ENCODE measurements around the gene LMBRD2. TPM values are rescaled to one million over a fixed set of nuclear protein-coding genes. Genes with fewer than 3 reads are reported as not detected.
"Not testable (repeated sequence)": the region's sequence is repeated elsewhere in the genome, so short reads cannot be mapped to it uniquely, and the experiment has no call there.

The LMBRD2 gene
- 13.7 TPM for polyA plus RNA-seq (ENCODE audit: insufficient read length)

DNA sequence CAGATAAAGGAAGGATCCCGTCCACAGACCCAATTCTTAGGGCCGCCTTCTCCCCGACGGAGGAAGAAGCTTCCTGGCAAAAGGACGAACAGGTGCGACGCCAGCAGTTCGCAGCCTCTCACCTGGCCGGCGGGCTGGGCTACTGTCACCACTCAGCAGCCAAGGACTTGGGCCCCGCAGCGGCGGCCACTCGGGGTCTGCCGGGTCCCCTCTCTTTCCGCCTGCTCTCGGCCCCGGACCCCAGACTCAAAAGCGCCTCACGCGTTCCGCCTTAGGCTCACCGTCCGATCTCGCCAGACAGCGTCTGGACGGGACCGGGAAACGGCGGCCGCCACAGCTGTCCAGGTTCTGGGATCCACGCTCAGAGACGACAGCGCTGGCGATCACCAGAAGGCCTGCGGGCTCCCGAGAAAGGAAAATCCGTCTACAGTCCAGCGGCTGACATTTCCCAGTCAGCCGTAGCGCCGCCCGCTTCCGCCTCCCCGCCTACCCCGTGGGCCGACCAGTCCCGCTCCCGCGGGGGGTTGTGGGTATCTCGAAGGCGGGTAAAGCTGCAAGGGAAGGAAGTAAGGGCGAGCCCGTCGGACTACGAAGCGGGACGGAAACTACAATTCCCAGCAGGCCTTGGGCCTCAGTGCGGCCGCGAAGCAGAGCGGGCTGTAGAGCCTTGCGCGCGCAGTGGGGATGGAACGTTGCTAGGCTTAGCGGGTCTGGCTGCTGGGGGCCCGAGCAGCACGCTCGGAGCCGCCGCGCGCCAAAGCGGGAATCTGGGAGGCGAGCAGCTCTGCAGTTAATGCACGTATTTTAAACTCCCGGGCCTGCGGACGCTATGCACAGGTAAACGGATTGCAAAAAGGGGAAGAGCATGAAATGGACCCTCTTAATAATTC lies at the start of gene LMBRD2, which contains the start of gene SKP2:
Gene LMBRD2 (minus strand): TSS at position 454 of the 890 bp plus-strand sequence. CDS start 8,538 bp downstream, outside the sequence.
Gene SKP2 (plus strand): TSS at position 678 of the 890 bp plus-strand sequence. CDS start 152 bp downstream, at position 830.
- DNase-seq (ENCODE audit: low read depth) = peak; percentile 99

DNA sequence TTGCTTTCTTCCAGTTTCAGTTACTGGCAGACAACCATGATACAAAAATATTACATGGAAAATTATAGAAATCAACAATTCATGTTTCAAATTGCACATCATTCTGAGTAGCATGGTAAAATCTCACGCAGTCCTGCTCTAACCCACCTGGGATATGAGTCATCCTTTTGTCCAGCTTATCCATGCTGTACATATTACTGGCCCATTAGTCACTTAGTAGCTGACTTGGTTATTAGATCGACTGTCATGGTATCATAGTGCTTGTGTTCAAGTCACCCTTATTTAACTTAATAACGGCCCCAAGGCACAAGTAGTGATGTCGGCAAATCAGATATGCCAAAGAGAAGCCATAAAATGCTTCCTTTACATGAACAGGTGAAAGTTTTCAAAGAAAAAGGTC lies 48.8 kb upstream of the LMBRD2 start:
- no peak for DNase-seq (ENCODE audit: low read depth)

DNA sequence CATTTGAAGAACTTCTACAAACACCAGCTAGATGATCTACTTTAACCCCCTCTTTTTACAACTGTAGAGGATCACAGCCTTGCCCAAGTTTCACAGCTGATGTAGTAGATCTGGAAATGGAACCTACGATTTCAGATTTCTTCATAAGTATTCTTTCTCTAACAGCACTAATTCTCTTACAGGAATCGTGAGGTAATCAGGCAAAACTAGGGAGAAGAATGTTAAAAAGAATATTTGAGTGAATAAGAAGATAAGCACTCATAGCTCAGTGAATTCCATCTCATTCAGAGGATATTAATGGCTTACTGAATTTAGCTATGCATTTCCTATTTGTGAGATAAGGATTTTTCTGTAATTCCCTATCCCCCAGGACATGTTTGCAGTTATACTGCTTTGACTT lies 47.9 kb upstream of the LMBRD2 start:
- DNase-seq (ENCODE audit: low read depth) = no peak

- DNase-seq (ENCODE audit: low read depth) = not testable (repeated sequence)
Measured at GRCh38 chr5:36198783-36199182, 47.1 kb upstream of the LMBRD2 start.

- DNase-seq (ENCODE audit: low read depth) = no peak
Measured at GRCh38 chr5:36198281-36198680, 46.6 kb upstream of the LMBRD2 start.

DNA sequence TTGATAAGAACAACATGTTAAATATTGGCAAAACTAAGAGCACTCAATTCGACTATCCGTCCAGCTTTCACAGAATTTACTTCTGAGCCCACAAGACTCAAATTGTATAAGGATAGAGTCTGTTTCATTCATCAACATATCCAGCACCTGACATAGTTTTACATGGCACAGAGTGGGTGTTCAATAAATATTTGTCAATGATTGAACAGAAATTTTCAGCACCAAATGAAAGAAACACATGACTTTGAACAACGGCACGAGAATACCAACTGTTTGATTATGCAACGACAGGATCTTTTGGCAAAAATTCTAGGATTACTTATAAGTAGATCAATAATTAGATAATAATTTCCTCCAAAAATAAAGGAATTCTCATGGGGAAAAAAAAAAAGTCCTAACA lies 42.1 kb upstream of the LMBRD2 start:
- no peak for DNase-seq (ENCODE audit: low read depth)

GRCh38 chr5:36184408-36184807 lies 32.7 kb upstream of the LMBRD2 start:
- not testable (repeated sequence) for DNase-seq (ENCODE audit: low read depth)

- DNase-seq (ENCODE audit: low read depth) = no peak
Measured at GRCh38 chr5:36181774-36182173, 30.1 kb upstream of the LMBRD2 start.

DNA sequence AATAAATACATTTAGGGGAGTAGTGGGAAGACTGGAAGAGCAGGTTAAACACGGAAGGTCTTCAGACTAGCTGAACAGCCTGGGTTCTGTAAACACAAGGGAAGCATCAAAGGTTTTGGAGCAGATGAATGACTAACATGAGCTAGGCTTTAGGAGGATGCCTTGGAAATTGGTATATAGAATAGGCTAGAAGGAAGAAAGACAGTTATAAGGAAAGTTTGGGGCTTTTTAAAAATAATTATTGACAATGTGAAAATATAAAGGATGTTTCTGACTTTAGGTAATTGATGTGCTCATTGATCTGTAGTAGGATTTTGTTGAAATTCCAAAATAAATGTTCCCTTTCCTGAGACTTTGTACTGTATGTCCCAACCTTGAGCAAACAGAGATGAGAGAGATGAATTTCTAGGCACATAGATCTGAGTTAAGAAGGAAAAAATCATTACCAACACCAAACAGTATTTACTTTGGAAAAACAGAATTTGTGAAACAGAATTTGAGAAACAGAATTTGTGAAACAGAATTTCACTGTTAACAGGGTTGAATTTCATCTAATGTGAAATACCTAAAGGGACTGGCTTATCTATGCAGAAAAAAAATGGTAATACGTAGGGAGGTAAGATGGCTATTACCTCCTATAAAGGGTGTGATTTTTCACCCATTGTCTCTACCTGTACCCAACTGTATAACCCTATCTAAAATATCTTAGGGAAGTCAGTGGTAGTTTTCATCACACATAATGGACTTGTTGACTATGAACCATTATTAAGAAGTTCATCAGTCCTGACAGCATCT lies 29.1 kb upstream of the LMBRD2 start:
- no peak for DNase-seq (ENCODE audit: low read depth)

DNA sequence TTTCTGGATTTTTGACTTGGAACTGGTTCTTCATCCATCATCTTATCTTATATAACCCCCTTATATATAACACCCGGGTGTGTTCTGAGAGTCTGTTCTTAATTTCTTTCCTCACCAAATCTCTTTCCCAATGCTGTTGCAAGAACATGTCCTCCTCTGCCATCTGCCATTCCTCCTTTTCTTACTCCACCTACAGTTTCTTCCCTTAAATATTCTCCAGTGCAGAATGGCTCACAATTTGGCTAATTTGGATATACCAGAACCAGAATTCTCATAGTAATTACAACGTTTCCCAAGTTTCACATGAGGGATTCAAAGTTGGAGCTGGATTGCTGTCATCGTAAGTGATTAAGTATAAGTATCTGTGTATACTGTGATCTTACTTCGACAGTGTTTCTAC lies 28.3 kb upstream of the LMBRD2 start:
- DNase-seq (ENCODE audit: low read depth) = no peak

DNA sequence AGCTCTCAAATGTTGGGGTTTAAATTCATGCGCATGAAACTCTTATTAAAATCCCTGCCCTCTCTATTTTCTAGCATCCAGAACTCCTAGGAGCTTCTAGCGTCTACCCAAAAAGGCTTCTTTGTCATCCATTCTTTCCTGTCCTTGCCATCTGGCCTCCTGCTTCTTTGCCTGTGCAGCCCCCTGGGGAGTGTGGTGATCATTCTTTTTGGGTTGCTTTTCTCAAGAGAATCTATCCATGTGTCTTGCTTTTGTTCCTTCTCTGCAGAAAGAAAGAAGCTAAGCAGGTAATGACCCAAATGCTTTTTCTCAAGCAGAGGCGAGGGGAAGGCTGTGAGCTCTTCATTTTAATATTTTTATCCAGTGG lies 26.8 kb upstream of the LMBRD2 start:
- DNase-seq (ENCODE audit: low read depth) = no peak

GRCh38 chr5:36177715-36178523 lies 26.2 kb upstream of the LMBRD2 start:
- peak; percentile 19 for DNase-seq (ENCODE audit: low read depth)

DNA sequence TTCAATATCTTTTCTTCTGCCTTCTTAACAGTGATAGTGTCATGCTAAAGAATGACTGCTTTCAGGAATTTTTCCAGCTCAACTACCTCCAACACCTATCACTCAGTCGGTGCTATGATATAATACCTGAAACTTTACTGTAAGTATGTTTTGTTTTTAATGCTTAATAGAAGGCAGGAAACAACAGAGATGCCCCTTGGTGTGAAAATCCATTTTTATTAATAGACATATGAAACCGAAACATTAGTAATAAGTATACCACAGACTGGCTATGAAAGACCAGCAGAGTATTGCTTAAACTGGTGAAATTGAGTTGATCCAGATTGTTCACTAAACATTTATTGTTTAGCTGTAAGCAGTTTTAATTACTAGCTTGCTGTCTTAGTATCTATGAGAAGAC lies 25.5 kb upstream of the LMBRD2 start:
- DNase-seq (ENCODE audit: low read depth) = no peak

GRCh38 chr5:36175043-36175442 lies 23.4 kb upstream of the LMBRD2 start:
- no peak for DNase-seq (ENCODE audit: low read depth)

DNA sequence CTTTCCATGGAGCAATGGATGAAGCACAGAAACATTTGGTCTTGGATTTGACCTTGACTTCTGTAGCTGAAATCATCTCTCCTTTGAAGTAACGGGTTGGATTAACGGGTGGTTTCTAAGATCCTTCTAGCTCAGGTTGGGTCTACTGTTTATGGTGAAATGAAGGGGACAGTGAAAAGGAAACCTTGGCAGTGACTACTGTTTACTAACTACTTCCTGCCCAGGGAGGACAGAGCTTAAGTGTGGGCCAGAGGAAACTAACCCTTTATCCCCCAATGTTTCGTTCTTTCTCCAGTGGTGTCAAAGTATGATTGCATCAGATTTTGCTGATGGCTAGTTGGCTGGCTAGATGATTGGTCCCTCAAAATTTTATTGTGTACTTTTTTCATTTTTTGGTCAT lies 22.4 kb upstream of the LMBRD2 start:
- DNase-seq (ENCODE audit: low read depth) = no peak

- no peak for DNase-seq (ENCODE audit: low read depth)
Measured at GRCh38 chr5:36173426-36173825, 21.7 kb upstream of the LMBRD2 start.

DNA sequence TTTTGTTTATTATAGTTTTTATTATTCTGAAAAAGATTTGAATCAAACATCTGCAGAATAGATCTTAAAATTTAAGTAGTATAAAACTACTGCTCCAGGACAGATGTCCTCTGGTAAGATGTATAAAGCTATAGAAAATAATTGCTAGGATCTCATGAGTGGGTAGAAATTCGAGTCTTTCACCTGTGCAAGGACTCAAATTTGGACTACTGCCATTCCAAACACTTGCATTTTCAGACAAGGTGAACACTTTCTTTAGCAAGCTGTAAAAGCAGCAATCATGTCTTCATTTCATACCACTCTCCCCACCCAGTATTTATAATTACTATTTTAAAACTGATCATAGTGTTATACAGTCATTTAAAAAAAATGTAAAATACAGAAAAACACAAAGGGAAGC lies 20.9 kb upstream of the LMBRD2 start:
- no peak for DNase-seq (ENCODE audit: low read depth)

DNA sequence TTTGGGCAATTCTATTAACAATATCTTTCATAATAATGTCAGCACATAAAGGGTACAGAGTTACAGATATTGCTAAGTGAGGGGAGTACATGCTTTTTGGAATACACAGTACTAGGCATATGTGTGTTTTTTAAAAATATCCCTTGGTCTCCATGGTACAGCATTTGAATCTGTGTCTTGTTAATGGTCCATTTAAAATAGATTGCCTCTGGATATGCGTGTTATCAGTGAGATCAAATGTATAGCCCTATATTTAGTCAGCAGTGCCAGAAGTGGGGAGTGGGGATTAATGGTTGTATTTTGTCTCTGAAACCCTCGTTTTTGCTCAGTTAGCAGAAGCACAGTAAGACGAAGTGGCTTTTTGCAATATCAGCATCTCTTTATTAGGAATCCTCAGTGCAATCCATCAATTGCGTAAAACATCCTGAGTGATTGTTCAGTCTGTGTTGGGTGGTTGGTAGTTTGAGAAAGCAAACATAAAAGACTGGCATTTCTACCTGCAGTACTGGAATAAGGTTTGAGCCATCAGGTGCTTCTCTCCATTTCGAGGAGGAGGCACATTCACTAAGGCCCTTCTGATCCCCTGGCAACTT lies 19.2 kb upstream of the LMBRD2 start:
- no peak for DNase-seq (ENCODE audit: low read depth)

GRCh38 chr5:36168737-36169136 lies 17.1 kb upstream of the LMBRD2 start:
- DNase-seq (ENCODE audit: low read depth) = no peak

DNA sequence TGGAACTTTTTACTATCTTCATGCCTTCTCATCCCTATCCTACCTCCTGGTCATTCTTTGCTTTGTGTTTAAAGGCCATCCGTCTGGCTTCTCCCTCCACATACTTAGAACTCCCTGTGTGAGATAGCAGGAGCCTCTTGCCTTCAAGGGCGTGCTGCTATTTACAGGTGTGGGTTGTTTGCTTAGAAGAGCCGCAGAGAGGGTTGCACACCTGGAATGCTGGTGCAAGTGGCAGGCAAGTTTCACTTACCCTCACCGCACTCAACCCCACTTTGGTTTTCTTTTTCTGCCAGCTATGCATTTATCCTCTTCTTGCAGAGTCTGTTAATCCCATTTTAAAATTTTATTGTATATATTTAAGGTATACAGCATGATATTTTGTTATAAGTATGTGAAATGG lies 12.8 kb upstream of the LMBRD2 start:
- DNase-seq (ENCODE audit: low read depth) = no peak

GRCh38 chr5:36162810-36163486 lies 11.3 kb upstream of the LMBRD2 start:
- DNase-seq (ENCODE audit: low read depth) = no peak
